ENCODE measurements around the gene RTN4. TPM values are rescaled to one million over a fixed set of nuclear protein-coding genes. Genes with fewer than 3 reads are reported as not detected.

Gene RTN4
- total RNA-seq, 1 donor from 2014 or later = 86.9 TPM

DNA sequence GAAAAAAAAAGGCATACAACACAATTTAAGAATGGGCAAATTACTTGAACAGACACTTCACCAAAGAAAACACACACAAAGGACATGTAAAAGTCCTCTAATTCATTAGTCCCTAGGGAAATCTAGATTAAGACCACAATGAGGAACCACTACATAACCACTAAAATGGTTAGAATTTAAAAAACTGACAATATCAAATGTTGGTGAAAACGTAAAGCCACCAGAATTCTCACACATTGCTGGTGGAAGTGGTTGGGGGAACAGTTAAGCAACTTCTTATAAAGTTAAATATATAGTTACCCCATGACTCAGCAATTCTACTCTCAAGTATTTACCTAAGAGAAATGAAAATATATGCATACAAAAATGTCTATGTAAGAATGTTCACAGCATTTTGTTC, 11.8 kb downstream of the RTN4 start:
- intact Hi-C loops (cut with micrococcal nuclease) = no loop called here
- H3K4me3 Mint-ChIP-seq = no peak overlapping the region
- H3K9me3 Mint-ChIP-seq = peaks cover 12% of the 10 kb centered on the region
- H3K27me3 Mint-ChIP-seq = no peaks in the 10 kb centered on the region
- DNase-seq = no peak
- peaks cover 27% of the 10 kb centered on the region for H3K4me1 Mint-ChIP-seq
- H3K36me3 Mint-ChIP-seq (ENCODE audit: low read depth) = peaks cover 26% of the 10 kb centered on the region
- H3K27ac Mint-ChIP-seq = no peak overlapping the region

DNA sequence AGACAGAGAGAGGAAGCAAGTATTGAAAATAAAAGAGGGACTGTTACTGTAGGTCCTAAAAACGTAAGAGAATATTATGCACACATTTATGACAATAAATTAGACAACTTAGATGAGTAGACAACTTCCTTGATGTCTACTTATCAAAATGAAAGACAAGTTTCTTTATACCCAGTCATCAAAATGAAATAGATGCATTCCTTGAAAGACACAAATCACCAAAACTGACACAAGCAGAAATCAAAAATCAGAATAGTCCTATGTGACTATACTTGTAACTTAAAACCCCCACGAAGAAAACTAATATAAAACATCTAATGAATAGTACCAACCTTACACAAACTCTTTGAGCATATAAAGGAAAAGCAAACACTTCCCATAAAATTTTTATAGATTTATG, 14.5 kb downstream of the RTN4 start:
- H3K9me3 Mint-ChIP-seq = peaks cover 12% of the 10 kb centered on the region
- H3K27me3 Mint-ChIP-seq = no peaks in the 10 kb centered on the region
- peaks cover 30% of the 10 kb centered on the region for H3K36me3 Mint-ChIP-seq (ENCODE audit: low read depth)
- H3K4me3 Mint-ChIP-seq = no peak overlapping the region
- no peak for DNase-seq
- H3K27ac Mint-ChIP-seq = no peak overlapping the region
- H3K4me1 Mint-ChIP-seq = peaks cover 39% of the 10 kb centered on the region
- intact Hi-C loops (cut with micrococcal nuclease) = no loop called here

DNA sequence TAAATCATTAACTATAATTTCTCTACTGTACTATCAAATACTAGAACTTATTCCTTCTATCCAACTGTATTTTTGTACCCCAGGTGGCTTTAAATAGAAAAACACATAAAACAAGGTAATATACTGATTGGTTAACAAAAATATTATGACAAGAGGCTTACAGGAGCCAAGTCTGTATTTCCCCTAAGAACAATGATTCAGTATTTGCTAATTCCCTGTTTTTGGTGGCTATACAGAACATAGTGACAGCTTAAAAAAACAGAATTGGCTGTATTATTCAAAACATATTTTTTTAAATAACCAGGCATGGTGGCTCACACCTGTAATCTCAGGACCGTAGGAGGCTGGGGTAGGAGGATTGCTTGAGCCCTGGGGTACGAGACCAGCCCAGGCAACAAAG, 16.3 kb downstream of the RTN4 start:
- Mint-ChIP-seq H3K36me3 (ENCODE audit: low read depth) (peaks cover 27% of the 10 kb centered on the region), H3K27ac (no peak overlapping the region), H3K4me1 (peaks cover 36% of the 10 kb centered on the region), H3K27me3 (no peaks in the 10 kb centered on the region), H3K4me3 (no peak overlapping the region), H3K9me3 (peaks cover 12% of the 10 kb centered on the region)
- DNase-seq = no peak
- intact Hi-C loops (cut with micrococcal nuclease) = loop anchor here (2.0 kb wide), 1 partner anchor 15 kb away; no protein-coding TSS in a partner anchor

DNA sequence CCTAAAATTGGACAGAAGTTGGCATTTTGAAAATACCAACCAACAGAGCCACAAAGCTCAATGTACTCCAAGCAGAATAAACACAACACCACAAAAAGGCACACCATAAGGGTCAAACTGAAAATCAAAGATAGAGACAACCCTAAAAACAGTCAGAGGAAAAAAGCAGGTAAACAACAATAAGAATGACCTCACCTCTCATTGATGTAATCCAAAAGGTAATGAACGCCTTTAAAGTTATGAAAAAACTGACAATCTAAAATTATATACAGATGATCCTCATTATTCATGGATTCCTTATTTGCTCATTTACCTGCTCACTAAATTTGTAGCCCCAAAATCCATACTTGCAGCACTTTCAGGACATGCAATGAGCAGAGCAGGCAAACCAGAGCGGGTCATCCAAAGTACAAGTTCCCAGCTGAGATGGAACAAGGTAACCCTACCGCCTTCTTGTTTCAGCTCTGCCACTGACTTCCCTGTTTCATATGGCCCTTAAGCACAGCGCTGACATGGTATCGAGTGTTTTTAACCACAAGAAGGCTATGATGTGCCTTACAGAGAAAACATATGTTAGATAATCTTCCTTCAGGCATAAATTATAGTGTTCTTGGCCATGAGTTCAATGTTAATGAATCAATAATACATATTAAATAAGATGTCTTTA, 17.0 kb downstream of the RTN4 start:
- peak; percentile 63 for DNase-seq
- H3K36me3 Mint-ChIP-seq (ENCODE audit: low read depth) = peaks cover 26% of the 10 kb centered on the region
- peaks cover 11% of the 10 kb centered on the region for H3K9me3 Mint-ChIP-seq
- intact Hi-C loops (cut with micrococcal nuclease) = loop anchor here (2.0 kb wide), 1 partner anchor 16 kb away; no protein-coding TSS in a partner anchor
- H3K4me1 Mint-ChIP-seq = peaks cover 36% of the 10 kb centered on the region
- no peak overlapping the region for H3K27ac Mint-ChIP-seq
- no peak overlapping the region for H3K4me3 Mint-ChIP-seq
- H3K27me3 Mint-ChIP-seq = no peaks in the 10 kb centered on the region

DNA sequence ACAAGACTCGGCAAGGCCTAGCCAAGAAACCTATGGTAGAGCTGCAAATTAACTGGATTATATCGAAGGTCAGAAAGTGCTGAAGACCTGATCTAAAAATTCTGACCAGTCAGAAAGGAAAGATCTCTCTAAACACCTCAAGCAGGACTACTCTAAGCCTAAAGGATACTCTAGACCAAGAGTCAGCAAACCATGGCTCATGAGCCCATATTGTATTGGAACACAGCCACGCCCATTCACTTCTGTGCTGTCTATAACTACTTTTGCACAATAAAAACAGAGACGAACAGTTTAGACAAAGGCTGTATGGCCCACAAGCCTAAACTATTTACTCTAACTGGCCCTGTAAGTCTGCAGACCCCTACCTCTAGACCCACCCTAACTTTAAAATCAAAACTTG, 18.7 kb downstream of the RTN4 start:
- intact Hi-C loops (cut with micrococcal nuclease) = no loop called here
- H3K9me3 Mint-ChIP-seq = no peaks in the 10 kb centered on the region
- peaks cover 17% of the 10 kb centered on the region for H3K36me3 Mint-ChIP-seq (ENCODE audit: low read depth)
- no peak overlapping the region for H3K27ac Mint-ChIP-seq
- H3K27me3 Mint-ChIP-seq = no peaks in the 10 kb centered on the region
- DNase-seq = no peak
- no peak overlapping the region for H3K4me3 Mint-ChIP-seq
- peaks cover 26% of the 10 kb centered on the region for H3K4me1 Mint-ChIP-seq

DNA sequence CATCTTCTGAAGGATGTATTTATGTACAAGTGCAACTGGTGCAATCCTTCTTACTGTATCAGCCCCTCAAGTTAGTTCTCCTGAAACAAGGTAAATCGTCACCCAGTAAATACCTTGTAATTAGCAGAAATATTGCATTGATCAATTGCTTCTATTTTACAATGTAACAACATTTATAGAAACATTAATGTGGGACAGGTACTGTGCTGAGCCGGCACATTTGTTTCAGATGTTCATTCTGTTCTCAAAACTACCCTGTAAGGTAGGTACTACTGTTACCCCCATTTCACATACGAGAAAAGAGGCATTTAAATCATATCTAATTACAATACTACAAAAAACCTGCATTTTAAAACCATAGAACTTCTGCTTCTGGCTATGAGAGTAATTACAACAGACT, 19.5 kb downstream of the RTN4 start:
- DNase-seq = no peak
- Mint-ChIP-seq H3K27ac (no peak overlapping the region), H3K9me3 (no peaks in the 10 kb centered on the region), H3K4me3 (no peak overlapping the region), H3K4me1 (peaks cover 28% of the 10 kb centered on the region), H3K27me3 (no peaks in the 10 kb centered on the region), H3K36me3 (ENCODE audit: low read depth) (peaks cover 15% of the 10 kb centered on the region)
- intact Hi-C loops (cut with micrococcal nuclease) = no loop called here

DNA sequence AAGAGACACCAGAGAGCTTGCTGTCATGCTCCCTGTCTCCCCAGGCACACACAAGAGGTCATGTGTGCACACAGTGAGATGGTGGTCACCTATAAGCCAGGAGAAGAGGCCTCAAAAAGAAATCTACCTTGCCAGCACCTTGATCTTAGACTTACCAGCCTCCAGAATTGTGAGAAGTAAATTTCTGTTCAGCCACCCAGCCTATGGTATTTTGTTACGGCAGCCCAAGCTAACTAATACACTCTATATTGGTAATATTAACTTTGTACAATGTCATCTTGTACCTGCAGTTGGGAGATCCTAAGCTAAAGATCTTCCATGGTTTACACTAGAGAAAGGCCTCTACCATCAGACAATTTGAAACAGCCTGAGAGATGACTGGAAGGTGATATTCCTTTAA, 21.2 kb downstream of the RTN4 start:
- no peak overlapping the region for H3K4me3 Mint-ChIP-seq
- no peak for DNase-seq

DNA sequence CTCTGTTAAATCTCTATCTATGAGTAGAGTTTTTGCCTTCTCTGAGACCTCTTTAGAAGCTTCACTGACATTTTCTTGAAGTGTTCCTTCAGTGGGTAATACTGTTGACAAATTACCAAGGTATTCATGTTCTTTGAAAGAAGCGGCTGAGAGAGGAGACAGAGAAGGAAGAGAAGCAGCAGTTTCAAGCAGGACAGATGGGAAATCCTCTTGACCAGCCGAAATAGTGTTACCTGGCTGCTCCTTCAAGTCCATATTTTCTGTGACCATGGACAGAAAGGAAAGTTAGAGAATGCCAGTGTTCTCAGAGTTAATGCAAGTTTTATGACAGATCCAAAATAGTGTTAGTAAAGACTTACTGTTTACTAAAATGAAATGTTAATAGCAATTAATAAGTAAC, 23.0 kb downstream of the RTN4 start:
- H3K4me1 Mint-ChIP-seq = peaks cover 19% of the 10 kb centered on the region
- no peak overlapping the region for H3K4me3 Mint-ChIP-seq
- peaks cover 5% of the 10 kb centered on the region for H3K36me3 Mint-ChIP-seq (ENCODE audit: low read depth)
- H3K9me3 Mint-ChIP-seq = no peaks in the 10 kb centered on the region
- no peak for DNase-seq
- H3K27me3 Mint-ChIP-seq = no peaks in the 10 kb centered on the region
- H3K27ac Mint-ChIP-seq = no peak overlapping the region
- intact Hi-C loops (cut with micrococcal nuclease) = no loop called here

More for the DNA sequence above, 21.2 kb downstream of the RTN4 start:
- intact Hi-C loops (cut with micrococcal nuclease) = no loop called here
- Mint-ChIP-seq H3K4me1 (peaks cover 26% of the 10 kb centered on the region), H3K9me3 (no peaks in the 10 kb centered on the region), H3K27ac (no peak overlapping the region), H3K27me3 (no peaks in the 10 kb centered on the region), H3K36me3 (ENCODE audit: low read depth) (peaks cover 8% of the 10 kb centered on the region)

DNA sequence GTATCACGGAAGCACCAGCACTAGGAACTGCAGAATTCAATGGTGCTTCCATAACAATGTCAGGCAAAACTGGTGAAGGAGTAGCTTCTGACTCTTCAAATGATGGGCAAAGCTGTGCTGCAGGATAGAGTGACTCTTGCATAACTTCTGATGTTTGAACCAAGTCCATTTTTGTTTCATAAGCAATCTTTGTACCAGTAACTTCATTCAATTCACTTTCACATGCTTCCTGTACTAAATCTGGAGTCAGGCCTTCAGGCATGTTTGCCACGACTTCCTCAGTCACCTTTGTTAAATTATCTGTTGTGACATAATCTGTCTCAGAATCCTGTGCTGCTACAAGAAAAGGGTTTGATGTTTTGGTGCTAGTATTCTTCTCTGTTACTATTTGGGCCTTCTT, 24.0 kb downstream of the RTN4 start:
- peaks cover 13% of the 10 kb centered on the region for H3K4me1 Mint-ChIP-seq
- no peak for DNase-seq
- H3K36me3 Mint-ChIP-seq (ENCODE audit: low read depth) = peaks cover 5% of the 10 kb centered on the region
- no peaks in the 10 kb centered on the region for H3K9me3 Mint-ChIP-seq
- intact Hi-C loops (cut with micrococcal nuclease) = no loop called here
- no peaks in the 10 kb centered on the region for H3K27me3 Mint-ChIP-seq
- no peak overlapping the region for H3K4me3 Mint-ChIP-seq
- H3K27ac Mint-ChIP-seq = no peak overlapping the region

DNA sequence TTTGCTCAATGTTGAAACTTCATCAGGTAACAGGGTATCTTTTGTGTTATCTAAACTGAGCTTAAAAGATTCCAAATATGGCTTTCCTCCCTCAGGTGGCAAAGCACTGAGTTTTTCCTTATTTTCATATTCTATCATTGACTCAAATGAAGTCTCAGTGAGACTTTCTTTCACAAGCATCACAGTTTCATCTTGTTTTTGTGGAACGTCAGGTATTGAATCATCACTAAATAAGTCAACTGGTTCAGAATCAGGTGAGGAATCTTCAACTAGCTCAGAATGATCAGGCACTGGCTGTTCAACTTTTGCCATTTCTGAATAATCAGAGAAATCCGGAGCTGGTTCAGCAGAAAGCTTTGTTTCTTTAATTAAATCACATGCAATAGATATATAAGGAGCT, 24.6 kb downstream of the RTN4 start:
- no peaks in the 10 kb centered on the region for H3K27me3 Mint-ChIP-seq
- no peak overlapping the region for H3K4me3 Mint-ChIP-seq
- no peaks in the 10 kb centered on the region for H3K9me3 Mint-ChIP-seq
- peaks cover 11% of the 10 kb centered on the region for H3K4me1 Mint-ChIP-seq
- DNase-seq = no peak
- intact Hi-C loops (cut with micrococcal nuclease) = no loop called here
- H3K27ac Mint-ChIP-seq = no peak overlapping the region
- peaks cover 5% of the 10 kb centered on the region for H3K36me3 Mint-ChIP-seq (ENCODE audit: low read depth)

DNA sequence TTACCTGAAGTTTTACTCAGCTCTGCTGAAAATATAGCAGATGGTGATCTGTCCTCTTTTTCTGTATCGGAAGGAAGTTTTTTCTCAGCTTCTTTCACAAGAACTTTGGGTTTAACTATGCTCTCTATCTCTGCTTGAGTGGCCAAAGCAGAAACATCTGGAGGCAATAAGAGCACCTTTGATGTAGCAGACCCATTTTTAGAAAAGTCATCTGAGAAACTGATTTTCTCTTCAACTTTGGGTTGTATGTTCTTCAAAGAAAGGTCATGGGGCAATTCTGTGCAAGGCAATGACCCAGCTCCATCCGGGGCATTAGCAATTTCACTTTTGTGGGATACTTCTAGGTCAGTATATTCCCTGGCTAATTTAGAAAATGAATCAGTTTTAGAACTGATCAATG, 25.2 kb downstream of the RTN4 start:
- no peaks in the 10 kb centered on the region for H3K27me3 Mint-ChIP-seq
- intact Hi-C loops (cut with micrococcal nuclease) = no loop called here
- no peak for DNase-seq
- H3K4me1 Mint-ChIP-seq = peaks cover 11% of the 10 kb centered on the region
- no peak overlapping the region for H3K27ac Mint-ChIP-seq
- H3K36me3 Mint-ChIP-seq (ENCODE audit: low read depth) = peaks cover 5% of the 10 kb centered on the region
- H3K9me3 Mint-ChIP-seq = no peaks in the 10 kb centered on the region
- H3K4me3 Mint-ChIP-seq = no peak overlapping the region

DNA sequence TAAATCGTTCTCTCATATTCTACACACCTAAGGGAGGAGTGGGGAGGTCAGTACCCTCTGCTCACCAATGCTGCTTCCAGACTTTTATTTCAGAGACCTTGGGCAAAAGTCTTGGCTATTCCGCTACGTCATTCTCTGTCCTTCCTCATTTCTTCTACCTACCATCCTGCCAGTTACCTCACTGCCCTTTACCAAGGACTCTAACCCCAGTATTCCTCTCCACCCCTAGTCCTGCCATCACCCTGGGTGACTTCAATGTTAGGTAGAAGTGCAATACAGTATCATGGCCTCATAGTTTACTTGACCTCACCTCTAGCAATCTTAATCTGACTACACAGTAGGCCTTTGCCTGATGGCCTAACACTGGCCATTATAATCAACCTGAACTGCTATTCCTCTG, 27.8 kb downstream of the RTN4 start:
- Mint-ChIP-seq H3K9me3 (no peaks in the 10 kb centered on the region), H3K27me3 (no peaks in the 10 kb centered on the region), H3K4me3 (no peak overlapping the region), H3K27ac (no peak overlapping the region), H3K4me1 (peaks cover 17% of the 10 kb centered on the region), H3K36me3 (ENCODE audit: low read depth) (peaks cover 9% of the 10 kb centered on the region)
- DNase-seq = no peak
- intact Hi-C loops (cut with micrococcal nuclease) = no loop called here

DNA sequence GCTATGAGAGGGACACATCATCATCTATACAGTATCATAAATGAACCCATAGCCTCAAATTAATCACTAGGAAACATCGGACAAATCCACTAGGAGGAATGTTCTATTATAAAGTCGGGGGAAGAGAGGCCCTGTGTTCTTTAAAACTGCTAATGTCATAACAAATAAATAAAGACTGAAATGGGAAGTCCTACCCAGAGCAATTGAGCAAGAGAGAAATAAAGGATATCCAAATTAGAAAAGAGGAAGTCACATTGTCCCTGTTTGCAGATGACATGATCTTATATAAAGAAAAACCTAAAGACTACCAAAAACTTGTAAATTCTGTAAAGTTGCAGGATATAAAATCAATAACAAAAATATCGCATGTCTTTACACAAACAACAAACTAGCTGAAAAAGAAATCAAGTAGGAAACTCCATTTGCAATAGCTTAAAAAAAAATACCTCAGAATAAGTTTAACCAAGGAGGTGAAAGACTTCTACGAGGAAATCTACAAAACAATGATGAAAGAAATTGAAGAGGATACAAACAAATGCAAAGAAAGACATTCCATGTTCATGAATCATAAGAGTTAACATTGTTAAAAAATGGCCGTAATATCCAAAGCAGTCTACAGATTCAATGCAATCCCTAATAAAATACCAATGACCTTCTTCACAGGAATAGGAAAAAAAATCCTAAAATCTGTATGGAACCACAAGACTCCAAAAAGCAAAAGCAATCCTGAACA, 30.6 kb downstream of the RTN4 start:
- Mint-ChIP-seq H3K4me1 (peaks cover 8% of the 10 kb centered on the region), H3K27me3 (no peaks in the 10 kb centered on the region), H3K4me3 (no peak overlapping the region), H3K27ac (no peak overlapping the region), H3K9me3 (no peaks in the 10 kb centered on the region), H3K36me3 (ENCODE audit: low read depth) (peaks cover 6% of the 10 kb centered on the region)
- no peak for DNase-seq
- intact Hi-C loops (cut with micrococcal nuclease) = loop anchor here (10.0 kb wide), 1 partner anchor 255 kb away; no protein-coding TSS in a partner anchor

DNA sequence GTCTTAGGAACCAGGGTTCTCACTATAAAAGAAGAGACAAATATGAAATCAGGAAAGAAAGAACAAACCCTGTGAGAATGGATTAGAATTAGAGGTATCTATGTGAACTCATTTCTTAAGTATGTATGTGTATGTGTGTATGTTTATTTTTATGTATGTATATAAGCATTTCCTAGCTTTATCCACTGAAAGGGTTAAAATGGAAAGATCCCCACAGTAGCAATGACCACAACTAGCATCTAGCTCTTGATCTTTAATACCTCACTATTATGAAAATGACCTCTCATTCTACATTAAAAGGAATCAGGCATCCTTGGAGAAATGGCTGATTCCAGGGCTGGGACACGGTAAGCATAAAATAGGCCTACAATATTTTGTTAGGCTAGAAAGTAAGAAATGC, 31.6 kb downstream of the RTN4 start:
- intact Hi-C loops (cut with micrococcal nuclease) = loop anchor here (10.0 kb wide), 1 partner anchor 254 kb away; no protein-coding TSS in a partner anchor
- Mint-ChIP-seq H3K27ac (no peak overlapping the region), H3K27me3 (no peaks in the 10 kb centered on the region), H3K4me1 (peaks cover 9% of the 10 kb centered on the region), H3K36me3 (ENCODE audit: low read depth) (peaks cover 6% of the 10 kb centered on the region), H3K4me3 (no peak overlapping the region), H3K9me3 (no peaks in the 10 kb centered on the region)
- no peak for DNase-seq

All from activated CD4-positive, alpha-beta T cell treated with anti-CD3 and anti-CD28 coated beads, Interleukin-2, amount 10 ng/mL, durations not matched to agents 24 days and 14 days (primary cell).